MCF 10A (cell line): ENCODE data around the gene ARHGEF7. TPM values are rescaled to one million over a fixed set of nuclear protein-coding genes. Genes with fewer than 3 reads are reported as not detected.

Source experiments
- BruUV-seq: library from RNA; stranded (reverse); fragments of 400-500 nt; replicated peaks from 2 replicates; lab custom pipeline; 2021; lab: Mats Ljungman, UMichigan
- CTCF ChIA-PET: fragments of 300-600 bp; sonication (Branson Sonifier 250); formaldehyde crosslinking; extraction: SDS; loops from one replicate; lab custom pipeline; 2021; ENCODE audit warnings: antibody characterized with exemption, inconsistent platforms; lab: Yijun Ruan, JAX
- POLR2A ChIA-PET: fragments of 300-600, 350-650 bp; sonication (Branson Sonifier 250); formaldehyde crosslinking; extraction: SDS; loops from one replicate; lab custom pipeline; 2020; ENCODE audit warnings: antibody characterized with exemption, inconsistent platforms; lab: Yijun Ruan, JAX
- DNase-seq: peaks from one replicate; pipeline ENCODE4 v3.0.0-alpha.2; 2018; ENCODE audit not compliant: unreplicated experiment
- H3K27ac Mint-ChIP-seq: one replicate; pipeline ENCODE4 v1.8.0; 2022; ENCODE audit warnings: mild to moderate bottlenecking, low read depth, mixed read lengths; ENCODE audit not compliant: unreplicated experiment
- H3K27me3 Mint-ChIP-seq: one replicate; pipeline ENCODE4 v1.8.0; 2022; ENCODE audit warnings: mixed read lengths; ENCODE audit not compliant: insufficient read depth, unreplicated experiment
- H3K36me3 Mint-ChIP-seq: one replicate; pipeline ENCODE4 v1.8.0; 2022; ENCODE audit warnings: mild to moderate bottlenecking, moderate library complexity, mixed read lengths; ENCODE audit not compliant: insufficient read depth, unreplicated experiment
- H3K4me1 Mint-ChIP-seq: one replicate; pipeline ENCODE4 v1.8.0; 2022; ENCODE audit warnings: mixed read lengths; ENCODE audit not compliant: insufficient read depth, unreplicated experiment
- H3K4me3 Mint-ChIP-seq: one replicate; pipeline ENCODE4 v1.8.0; 2022; ENCODE audit warnings: mild to moderate bottlenecking, moderate library complexity, mixed read lengths; ENCODE audit not compliant: unreplicated experiment
- H3K9me3 Mint-ChIP-seq: one replicate; pipeline ENCODE4 v1.8.0; 2022; ENCODE audit warnings: mixed read lengths; ENCODE audit not compliant: unreplicated experiment
- intact Hi-C: fragments of 100-400 bp; cut with micrococcal nuclease; formaldehyde crosslinking; loops from 2 replicates; pipeline ENCODE4 v1.14.1; 2022
- total RNA-seq: library from RNA; stranded (reverse); gene quantifications from 2 replicates; pipeline ENCODE4 v1.2.3, GENCODE V29; 2022
- TF ChIP-seq, protein P1 (sequence below): fragments of 200-600 bp; IDR thresholded peaks from one replicate; pipeline ENCODE4 v1.8.0; 2022; ENCODE audit warnings: antibody characterized with exemption, mild to moderate bottlenecking; ENCODE audit not compliant: unreplicated experiment

The ARHGEF7 gene
- total RNA-seq, 1 experiment from 2014 or later, result 43.5 TPM

- Mint-ChIP-seq H3K27ac (no peak overlapping the region), H3K4me3 (no peak overlapping the region), H3K9me3 (no peaks in the 10 kb centered on the region), H3K36me3 (peaks cover 24% of the 10 kb centered on the region), H3K4me1 (peaks cover 12% of the 10 kb centered on the region), H3K27me3 (no peaks in the 10 kb centered on the region)
- ChIA-PET CTCF (interaction anchor here (0.5 to 1.7 kb wide), 8 partner anchors 15 to 297 kb away, joined by 3 to 4 read pairs (median 3); no protein-coding TSS in a partner anchor), POLR2A (no interaction called here)
- BruUV-seq, result no TSS peak
- intact Hi-C loops, result loop anchor here (2.0 kb wide), 1 partner anchor 29 kb away; no protein-coding TSS in a partner anchor
- TF ChIP-seq, protein P1, sequence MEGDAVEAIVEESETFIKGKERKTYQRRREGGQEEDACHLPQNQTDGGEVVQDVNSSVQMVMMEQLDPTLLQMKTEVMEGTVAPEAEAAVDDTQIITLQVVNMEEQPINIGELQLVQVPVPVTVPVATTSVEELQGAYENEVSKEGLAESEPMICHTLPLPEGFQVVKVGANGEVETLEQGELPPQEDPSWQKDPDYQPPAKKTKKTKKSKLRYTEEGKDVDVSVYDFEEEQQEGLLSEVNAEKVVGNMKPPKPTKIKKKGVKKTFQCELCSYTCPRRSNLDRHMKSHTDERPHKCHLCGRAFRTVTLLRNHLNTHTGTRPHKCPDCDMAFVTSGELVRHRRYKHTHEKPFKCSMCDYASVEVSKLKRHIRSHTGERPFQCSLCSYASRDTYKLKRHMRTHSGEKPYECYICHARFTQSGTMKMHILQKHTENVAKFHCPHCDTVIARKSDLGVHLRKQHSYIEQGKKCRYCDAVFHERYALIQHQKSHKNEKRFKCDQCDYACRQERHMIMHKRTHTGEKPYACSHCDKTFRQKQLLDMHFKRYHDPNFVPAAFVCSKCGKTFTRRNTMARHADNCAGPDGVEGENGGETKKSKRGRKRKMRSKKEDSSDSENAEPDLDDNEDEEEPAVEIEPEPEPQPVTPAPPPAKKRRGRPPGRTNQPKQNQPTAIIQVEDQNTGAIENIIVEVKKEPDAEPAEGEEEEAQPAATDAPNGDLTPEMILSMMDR, result no peak
- DNase-seq, result no peak
These were observed 102.5 kb downstream of the ARHGEF7 start for GRCh38 chr13:111217641-111218040.

GRCh38 chr13:111219280-111219679 lies 104.2 kb downstream of the ARHGEF7 start:
- peaks cover 24% of the 10 kb centered on the region for H3K36me3 Mint-ChIP-seq
- CTCF ChIA-PET, result interaction anchor here (1.1 kb wide), 1 partner anchor 151 kb away, joined by 6 read pairs; no protein-coding TSS in a partner anchor
- no peaks in the 10 kb centered on the region for H3K27me3 Mint-ChIP-seq
- TF ChIP-seq, protein P1, result no peak
- H3K4me3 Mint-ChIP-seq, result no peak overlapping the region
- no TSS peak for BruUV-seq
- peaks cover 6% of the 10 kb centered on the region for H3K4me1 Mint-ChIP-seq
- no peak for DNase-seq
- no peaks in the 10 kb centered on the region for H3K9me3 Mint-ChIP-seq
- intact Hi-C loops, result no loop called here
- POLR2A ChIA-PET, result no interaction called here
- peak overlapping the region; percentile 12 for H3K27ac Mint-ChIP-seq

- no TSS peak for BruUV-seq
- peaks cover 6% of the 10 kb centered on the region for H3K4me1 Mint-ChIP-seq
- intact Hi-C loops, result loop anchor here (10.0 kb wide), 1 partner anchor 1385 kb away; no protein-coding TSS in a partner anchor
- H3K27me3 Mint-ChIP-seq, result no peaks in the 10 kb centered on the region
- peaks cover 24% of the 10 kb centered on the region for H3K36me3 Mint-ChIP-seq
- no peak overlapping the region for H3K27ac Mint-ChIP-seq
- DNase-seq, result no peak
- CTCF ChIA-PET, result interaction anchor here (3.4 kb wide), 1 partner anchor 152 kb away, joined by 19 read pairs; no protein-coding TSS in a partner anchor
- POLR2A ChIA-PET, result no interaction called here
- no peaks in the 10 kb centered on the region for H3K9me3 Mint-ChIP-seq
- TF ChIP-seq, protein P1, result no peak
- no peak overlapping the region for H3K4me3 Mint-ChIP-seq
These were observed 104.8 kb downstream of the ARHGEF7 start for GRCh38 chr13:111219950-111220349.

DNA sequence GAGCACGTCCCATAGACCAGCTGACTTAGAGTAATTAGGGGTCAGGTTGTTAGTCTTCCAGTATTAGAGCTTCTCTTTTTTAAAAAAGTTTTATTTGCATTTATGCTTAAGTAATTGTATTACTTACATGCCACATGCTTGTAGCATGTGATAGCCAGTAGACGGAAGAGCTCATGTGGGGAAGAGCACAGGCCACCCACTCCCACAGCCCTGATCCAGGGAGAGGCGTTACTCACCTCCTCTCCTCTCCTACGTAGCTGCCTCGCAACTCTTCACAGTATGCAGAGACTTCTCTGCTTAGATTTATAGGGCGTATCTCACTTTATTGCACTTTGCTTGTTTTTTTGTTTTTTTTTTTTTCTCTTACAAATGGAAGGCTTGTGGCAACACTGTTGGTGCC lies 110.1 kb downstream of the ARHGEF7 start:
- TF ChIP-seq, protein P1, result no peak
- H3K36me3 Mint-ChIP-seq, result peaks cover 27% of the 10 kb centered on the region
- H3K4me3 Mint-ChIP-seq, result no peak overlapping the region
- ChIA-PET POLR2A (interaction anchor here (0.6 kb wide), 1 partner anchor 60 kb away, joined by 3 read pairs; no protein-coding TSS in a partner anchor), CTCF (interaction anchor here (0.6 to 3.4 kb wide), 16 partner anchors 9 to 1811 kb away, joined by 3 to 45 read pairs (median 4); no protein-coding TSS in a partner anchor)
- H3K9me3 Mint-ChIP-seq, result no peaks in the 10 kb centered on the region
- H3K27ac Mint-ChIP-seq, result no peak overlapping the region
- no peak for DNase-seq
- no peaks in the 10 kb centered on the region for H3K27me3 Mint-ChIP-seq
- intact Hi-C loops, result loop anchor here (10.0 kb wide), 1 partner anchor 1380 kb away; no protein-coding TSS in a partner anchor
- BruUV-seq, result no TSS peak
- no peaks in the 10 kb centered on the region for H3K4me1 Mint-ChIP-seq
